PC-3 (cell line): ENCODE data around the gene CIBAR2.

Source experiments
- EZH2 ChIP-seq: fragments of 300-600 bp; sonication (generic); IDR thresholded peaks from one replicate; pipeline ENCODE4 v1.6.1; 2017; ENCODE audit warnings: antibody characterized with exemption, mild to moderate bottlenecking, low read length; ENCODE audit not compliant: unreplicated experiment
- EZH2phosphoT487 ChIP-seq: fragments of 300-600 bp; sonication (generic); IDR thresholded peaks from 2 replicates; pipeline ENCODE4 v1.6.1; 2018; ENCODE audit warnings: mild to moderate bottlenecking, antibody characterized with exemption, low read length, borderline replicate concordance
- TF ChIP-seq, protein P1 (sequence below): fragments of 300-600 bp; sonication (generic); conservative IDR thresholded peaks from 2 replicates; pipeline ENCODE4 v1.5.1; 2017; ENCODE audit warnings: antibody characterized with exemption, low read depth, mild to moderate bottlenecking, low read length

DNA sequence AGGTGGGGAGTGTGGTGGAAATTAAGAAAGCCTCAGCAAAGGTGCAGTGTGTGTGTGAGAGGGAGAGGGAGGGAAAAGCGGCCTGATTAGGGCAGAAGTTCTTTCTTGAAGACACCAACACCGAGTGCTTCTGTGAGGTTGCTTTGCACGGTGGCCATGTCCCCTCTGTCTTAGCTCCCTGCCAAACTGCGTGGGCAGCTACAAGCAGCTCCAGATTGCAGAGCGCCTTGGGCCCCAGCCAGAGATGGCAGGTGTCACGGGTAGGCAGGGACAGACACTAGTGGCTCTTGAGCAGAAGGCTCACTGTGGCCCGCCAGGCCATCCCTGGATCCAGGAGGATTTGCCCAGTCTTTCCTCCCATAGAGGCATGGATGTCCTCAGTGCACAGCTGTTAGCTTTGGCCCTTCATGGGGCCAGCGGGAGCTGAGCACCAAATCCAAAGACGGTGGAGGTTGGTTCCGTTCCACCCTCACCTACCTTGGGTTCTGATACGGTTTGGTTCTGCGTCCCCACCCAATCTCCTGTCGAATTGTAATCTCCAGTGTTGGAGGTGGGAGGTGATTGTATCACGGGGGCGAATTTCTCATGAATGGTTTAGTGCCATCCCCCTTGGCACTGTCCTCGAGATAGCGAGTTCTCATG is 63.2 kb downstream of the CIBAR2 start:
- TF ChIP-seq, protein P1, sequence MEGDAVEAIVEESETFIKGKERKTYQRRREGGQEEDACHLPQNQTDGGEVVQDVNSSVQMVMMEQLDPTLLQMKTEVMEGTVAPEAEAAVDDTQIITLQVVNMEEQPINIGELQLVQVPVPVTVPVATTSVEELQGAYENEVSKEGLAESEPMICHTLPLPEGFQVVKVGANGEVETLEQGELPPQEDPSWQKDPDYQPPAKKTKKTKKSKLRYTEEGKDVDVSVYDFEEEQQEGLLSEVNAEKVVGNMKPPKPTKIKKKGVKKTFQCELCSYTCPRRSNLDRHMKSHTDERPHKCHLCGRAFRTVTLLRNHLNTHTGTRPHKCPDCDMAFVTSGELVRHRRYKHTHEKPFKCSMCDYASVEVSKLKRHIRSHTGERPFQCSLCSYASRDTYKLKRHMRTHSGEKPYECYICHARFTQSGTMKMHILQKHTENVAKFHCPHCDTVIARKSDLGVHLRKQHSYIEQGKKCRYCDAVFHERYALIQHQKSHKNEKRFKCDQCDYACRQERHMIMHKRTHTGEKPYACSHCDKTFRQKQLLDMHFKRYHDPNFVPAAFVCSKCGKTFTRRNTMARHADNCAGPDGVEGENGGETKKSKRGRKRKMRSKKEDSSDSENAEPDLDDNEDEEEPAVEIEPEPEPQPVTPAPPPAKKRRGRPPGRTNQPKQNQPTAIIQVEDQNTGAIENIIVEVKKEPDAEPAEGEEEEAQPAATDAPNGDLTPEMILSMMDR: no peak
- TF ChIP-seq EZH2phosphoT487 (no peak), EZH2 (no peak)
